ENCODE results near the gene CMPK2. TPM values are rescaled to one million over a fixed set of nuclear protein-coding genes. Genes with fewer than 3 reads are reported as not detected.

The CMPK2 gene
- total and polyA plus RNA-seq, 7 experiments from 2014 or later = 4.0 to 63.0 (median 6.6) TPM

DNA sequence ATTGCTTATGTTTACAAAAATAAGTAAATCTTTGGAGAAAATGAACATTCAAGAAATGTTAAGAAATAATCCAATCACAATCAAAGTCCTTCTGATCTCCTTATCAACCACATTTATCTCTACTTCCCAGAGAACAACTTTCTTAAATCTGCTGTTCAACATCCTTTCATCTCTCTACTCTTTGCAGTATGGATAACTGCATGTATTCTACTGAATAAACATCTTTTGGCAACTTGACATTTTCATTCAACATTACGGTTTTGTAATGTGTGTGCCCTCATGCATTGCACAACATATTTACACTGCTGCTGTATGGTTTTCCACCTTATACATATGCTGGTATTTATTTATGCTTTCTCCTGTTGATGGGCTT, 9.2 kb downstream of the CMPK2 start:
- Mint-ChIP-seq H3K36me3 (peaks cover 44 to 84% (median 79%) of the 10 kb centered on the region in 5 donors), H3K4me1 (peaks cover 4 to 65% (median 20%) of the 10 kb centered on the region in 7 donors), H3K4me3 (peak overlapping the region in 1 of 10 donors; percentile 6), H3K9me3 (peaks cover 0 to 38% (median 19%) of the 10 kb centered on the region in 11 donors), H3K27ac (peak overlapping the region in 1 of 9 donors; percentile 43), H3K27me3 (no peaks in the 10 kb centered on the region)
- peaks cover 0 to 25% (median 2%) of the 10 kb centered on the region in 3 experiments for H3K36me3 ChIP-seq (ENCODE audit: control insufficient read depth in 2 of 3, insufficient read depth in 3 of 3, low read length in 3 of 3)
- POLR2A ChIA-PET = no interaction called here
- H3K27me3 ChIP-seq (ENCODE audit: control insufficient read depth in 2 of 2, insufficient read depth in 2 of 2, low read length in 2 of 2) = no peaks in the 10 kb centered on the region
- ATAC-seq (no peak), DNase-seq (no peak)
- no peak overlapping the region for H3K4me3 ChIP-seq (ENCODE audit: low read length)
- CTCF ChIA-PET = interaction anchor here (1.4 kb wide), 1 partner anchor 187 kb away, joined by 6 read pairs; no protein-coding TSS in a partner anchor
- H3K9me3 ChIP-seq (ENCODE audit: control insufficient read depth in 2 of 3, low read length in 3 of 3) = peaks cover 0 to 10% (median 0%) of the 10 kb centered on the region in 3 experiments
- intact Hi-C loops (cut with micrococcal nuclease) = no loop called here
- H3K27ac ChIP-seq (ENCODE audit: low read depth, low read length) = no peak overlapping the region
- no peaks in the 10 kb centered on the region for H3K4me1 ChIP-seq (ENCODE audit: control insufficient read depth in 2 of 2, insufficient read depth in 2 of 2, low read length in 2 of 2)

- no peak for ATAC-seq
- Histone ChIP-seq H3K36me3 (ENCODE audit: control insufficient read depth in 2 of 3, insufficient read depth in 3 of 3, low read length in 3 of 3) (peaks cover 0 to 27% (median 2%) of the 10 kb centered on the region in 3 experiments), H3K4me3 (ENCODE audit: low read length) (no peak overlapping the region), H3K9me3 (ENCODE audit: control insufficient read depth in 2 of 3, low read length in 3 of 3) (peaks cover 0 to 10% (median 0%) of the 10 kb centered on the region in 3 experiments), H3K27me3 (ENCODE audit: control insufficient read depth in 2 of 2, insufficient read depth in 2 of 2, low read length in 2 of 2) (no peaks in the 10 kb centered on the region), H3K4me1 (ENCODE audit: control insufficient read depth in 2 of 2, insufficient read depth in 2 of 2, low read length in 2 of 2) (no peaks in the 10 kb centered on the region), H3K27ac (ENCODE audit: low read depth, low read length) (no peak overlapping the region)
- Mint-ChIP-seq H3K9me3 (peaks cover 0 to 33% (median 18%) of the 10 kb centered on the region in 11 donors), H3K4me1 (peaks cover 4 to 60% (median 20%) of the 10 kb centered on the region in 7 donors), H3K27ac (peak overlapping the region in 2 of 9 donors; percentile 28 to 43), H3K36me3 (peaks cover 40 to 84% (median 79%) of the 10 kb centered on the region in 5 donors), H3K4me3 (peak overlapping the region in 1 of 10 donors; percentile 12), H3K27me3 (no peaks in the 10 kb centered on the region)
- intact Hi-C loops (cut with micrococcal nuclease) = no loop called here
- ChIA-PET POLR2A (no interaction called here), CTCF (no interaction called here)
- no peak for DNase-seq
These were observed 9.7 kb downstream of the CMPK2 start for GRCh38 chr2:6855860-6856547.

DNA sequence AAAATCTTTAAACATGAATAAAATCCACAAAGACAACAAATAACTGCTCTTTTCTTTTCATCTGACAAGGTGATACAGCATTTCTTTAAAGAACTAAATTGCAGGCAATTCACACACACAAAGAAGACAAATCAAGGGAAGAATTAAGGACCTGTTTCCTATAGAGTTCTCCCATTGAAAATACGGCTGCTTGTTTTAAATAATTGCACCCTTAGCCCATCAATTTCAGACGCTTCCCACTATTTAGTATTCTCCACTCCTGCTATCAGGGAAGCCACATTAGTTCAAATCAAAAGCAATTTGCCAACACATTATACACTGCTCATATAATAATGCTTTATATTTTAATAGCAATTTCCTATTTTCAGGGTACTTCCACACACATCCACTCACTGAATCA, 11.3 kb downstream of the CMPK2 start:
- Histone ChIP-seq H3K4me1 (ENCODE audit: control insufficient read depth in 2 of 2, insufficient read depth in 2 of 2, low read length in 2 of 2) (no peaks in the 10 kb centered on the region), H3K9me3 (ENCODE audit: control insufficient read depth in 2 of 3, low read length in 3 of 3) (peaks cover 0 to 9% (median 0%) of the 10 kb centered on the region in 3 experiments), H3K36me3 (ENCODE audit: control insufficient read depth in 2 of 3, insufficient read depth in 3 of 3, low read length in 3 of 3) (peaks cover 0 to 25% (median 6%) of the 10 kb centered on the region in 3 experiments), H3K27ac (ENCODE audit: low read depth, low read length) (no peak overlapping the region), H3K27me3 (ENCODE audit: control insufficient read depth in 2 of 2, insufficient read depth in 2 of 2, low read length in 2 of 2) (no peaks in the 10 kb centered on the region), H3K4me3 (ENCODE audit: low read length) (no peak overlapping the region)
- intact Hi-C loops (cut with micrococcal nuclease) = no loop called here
- Mint-ChIP-seq H3K4me1 (peaks cover 4 to 62% (median 20%) of the 10 kb centered on the region in 7 donors), H3K9me3 (peaks cover 0 to 32% (median 11%) of the 10 kb centered on the region in 11 donors), H3K27me3 (no peaks in the 10 kb centered on the region), H3K4me3 (no peak overlapping the region), H3K36me3 (peaks cover 39 to 84% (median 79%) of the 10 kb centered on the region in 5 donors), H3K27ac (peak overlapping the region in 1 of 9 donors; percentile 50)
- ChIA-PET CTCF (no interaction called here), POLR2A (interaction anchor here (0.6 kb wide), 1 partner anchor 68 kb away, joined by 3 read pairs; no protein-coding TSS in a partner anchor)
- no peak for DNase-seq
- no peak for ATAC-seq

DNA sequence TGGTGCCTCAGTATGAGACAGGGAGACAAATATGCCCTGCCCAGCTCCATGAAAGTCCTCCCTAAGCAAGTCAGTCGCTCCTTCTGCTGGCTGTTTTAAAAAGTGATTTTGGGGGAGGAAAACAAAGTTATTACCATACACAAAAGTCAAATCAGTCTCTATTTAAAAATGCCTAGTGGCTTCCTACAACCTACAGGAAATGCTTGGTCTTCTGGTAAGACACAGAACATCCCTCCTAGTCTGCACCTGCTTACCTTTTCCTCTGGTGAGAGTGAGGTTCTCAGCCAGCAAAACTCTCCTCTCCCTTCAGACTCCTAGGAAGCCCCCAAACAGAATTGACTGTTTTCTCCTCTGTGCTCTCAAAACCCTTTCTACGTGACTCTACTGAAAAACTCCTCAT, 13.5 kb downstream of the CMPK2 start:
- no peak overlapping the region for H3K4me3 ChIP-seq (ENCODE audit: low read length)
- ChIA-PET CTCF (no interaction called here), POLR2A (no interaction called here)
- intact Hi-C loops (cut with micrococcal nuclease) = no loop called here
- H3K9me3 ChIP-seq (ENCODE audit: control insufficient read depth in 2 of 3, low read length in 3 of 3) = peaks cover 0 to 17% (median 0%) of the 10 kb centered on the region in 3 experiments
- Mint-ChIP-seq H3K4me3 (no peak overlapping the region), H3K36me3 (peaks cover 38 to 87% (median 82%) of the 10 kb centered on the region in 5 donors), H3K27ac (peak overlapping the region in 1 of 9 donors; percentile 19), H3K4me1 (peaks cover 4 to 63% (median 13%) of the 10 kb centered on the region in 7 donors), H3K27me3 (no peaks in the 10 kb centered on the region), H3K9me3 (peaks cover 3 to 39% (median 14%) of the 10 kb centered on the region in 11 donors)
- no peaks in the 10 kb centered on the region for H3K4me1 ChIP-seq (ENCODE audit: control insufficient read depth in 2 of 2, insufficient read depth in 2 of 2, low read length in 2 of 2)
- H3K36me3 ChIP-seq (ENCODE audit: control insufficient read depth in 2 of 3, insufficient read depth in 3 of 3, low read length in 3 of 3) = peaks cover 0 to 30% (median 5%) of the 10 kb centered on the region in 3 experiments
- H3K27me3 ChIP-seq (ENCODE audit: control insufficient read depth in 2 of 2, insufficient read depth in 2 of 2, low read length in 2 of 2) = no peaks in the 10 kb centered on the region
- no peak overlapping the region for H3K27ac ChIP-seq (ENCODE audit: low read depth, low read length)
- no peak for ATAC-seq
- DNase-seq = no peak

DNA sequence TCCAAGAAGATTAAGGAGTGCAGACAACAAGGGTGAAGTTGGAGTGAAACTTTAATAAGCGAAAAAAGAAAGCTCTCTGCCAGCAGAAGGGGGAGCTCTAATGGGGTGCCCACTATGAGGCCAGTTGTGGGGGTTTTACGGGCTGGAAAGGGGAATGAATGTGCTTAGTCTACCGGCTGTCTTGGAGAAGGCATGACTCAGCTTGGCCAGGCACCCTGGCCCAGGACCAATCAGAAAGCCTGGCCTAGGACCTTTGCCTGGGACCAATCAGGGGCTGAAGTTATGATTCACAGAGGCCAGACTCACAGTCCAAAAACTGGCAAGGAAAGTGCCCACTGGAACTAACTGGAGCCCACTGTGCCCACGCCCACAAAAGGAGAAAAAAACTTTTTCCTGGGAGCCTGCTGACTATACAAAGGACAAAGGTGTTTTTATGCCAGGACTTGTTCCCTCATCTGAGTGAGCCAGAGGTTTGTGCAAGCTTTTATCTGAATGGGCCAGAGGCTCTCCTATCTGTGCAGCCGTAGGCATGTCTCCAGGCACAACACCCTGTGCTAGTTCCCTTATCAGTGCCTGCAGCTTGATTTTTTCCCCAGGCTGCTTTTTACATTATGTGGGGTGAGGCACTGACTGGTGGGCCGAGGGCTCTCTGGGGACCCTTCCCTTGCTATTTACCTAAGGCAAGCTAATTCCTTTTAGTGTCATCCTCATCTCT, 18.6 kb downstream of the CMPK2 start:
- peaks cover 30 to 88% (median 73%) of the 10 kb centered on the region in 5 donors for H3K36me3 Mint-ChIP-seq

DNA sequence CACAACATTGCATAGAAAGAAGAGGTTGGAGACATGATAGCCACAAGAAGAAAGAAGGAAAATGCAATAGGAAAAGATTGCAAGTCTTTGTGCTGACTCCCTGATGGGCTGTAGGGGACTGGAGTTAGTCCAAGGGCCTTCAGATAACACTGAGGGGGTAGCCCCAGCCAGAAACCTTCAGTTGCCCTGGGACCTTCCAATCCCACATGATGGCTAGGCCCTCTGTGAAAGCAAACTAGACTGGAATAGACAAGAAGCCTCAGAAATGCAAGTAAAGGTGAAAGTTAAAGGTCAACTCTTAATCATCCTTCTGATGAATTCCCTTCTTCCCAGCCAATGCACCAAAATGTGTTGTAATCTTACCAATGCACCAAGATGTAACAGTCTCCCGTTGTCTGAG, 19.2 kb downstream of the CMPK2 start:
- H3K27ac ChIP-seq (ENCODE audit: low read depth, low read length) = no peak overlapping the region
- no peak overlapping the region for H3K4me3 ChIP-seq (ENCODE audit: low read length)
- no peak for ATAC-seq
- H3K9me3 Mint-ChIP-seq = peaks cover 7 to 93% (median 58%) of the 10 kb centered on the region in 11 donors
- no peaks in the 10 kb centered on the region for H3K27me3 ChIP-seq (ENCODE audit: control insufficient read depth in 2 of 2, insufficient read depth in 2 of 2, low read length in 2 of 2)
- H3K4me3 Mint-ChIP-seq = no peak overlapping the region
- intact Hi-C loops (cut with micrococcal nuclease) = no loop called here
- no peaks in the 10 kb centered on the region for H3K27me3 Mint-ChIP-seq
- peaks cover 0 to 33% (median 5%) of the 10 kb centered on the region in 3 experiments for H3K36me3 ChIP-seq (ENCODE audit: control insufficient read depth in 2 of 3, insufficient read depth in 3 of 3, low read length in 3 of 3)
- peaks cover 29 to 88% (median 71%) of the 10 kb centered on the region in 5 donors for H3K36me3 Mint-ChIP-seq
- no peak overlapping the region for H3K27ac Mint-ChIP-seq
- peaks cover 20 to 65% (median 28%) of the 10 kb centered on the region in 3 experiments for H3K9me3 ChIP-seq (ENCODE audit: control insufficient read depth in 2 of 3, low read length in 3 of 3)
- no peaks in the 10 kb centered on the region for H3K4me1 ChIP-seq (ENCODE audit: control insufficient read depth in 2 of 2, insufficient read depth in 2 of 2, low read length in 2 of 2)
- DNase-seq = no peak
- ChIA-PET POLR2A (no interaction called here), CTCF (interaction anchor here (1.2 kb wide), 1 partner anchor 20 kb away, joined by 4 read pairs; no protein-coding TSS in a partner anchor)
- peaks cover 0 to 23% (median 0%) of the 10 kb centered on the region in 7 donors for H3K4me1 Mint-ChIP-seq

More for the DNA sequence above, 18.6 kb downstream of the CMPK2 start:
- no peaks in the 10 kb centered on the region for H3K27me3 ChIP-seq (ENCODE audit: control insufficient read depth in 2 of 2, insufficient read depth in 2 of 2, low read length in 2 of 2)
- ATAC-seq (no peak), DNase-seq (no peak)
- peaks cover 0 to 25% (median 2%) of the 10 kb centered on the region in 7 donors for H3K4me1 Mint-ChIP-seq
- H3K4me3 Mint-ChIP-seq = no peak overlapping the region
- ChIA-PET POLR2A (interaction anchor here (1.0 kb wide), 1 partner anchor 18 kb away, joined by 3 read pairs; the partner anchor contains the start of gene CMPK2), CTCF (interaction anchor here (1.5 to 1.8 kb wide), 2 partner anchors 20 kb away, joined by 7 to 8 read pairs; partner anchors contain the start of gene CMPK2)
- peaks cover 20 to 65% (median 28%) of the 10 kb centered on the region in 3 experiments for H3K9me3 ChIP-seq (ENCODE audit: control insufficient read depth in 2 of 3, low read length in 3 of 3)
- H3K4me1 ChIP-seq (ENCODE audit: control insufficient read depth in 2 of 2, insufficient read depth in 2 of 2, low read length in 2 of 2) = no peaks in the 10 kb centered on the region
- intact Hi-C loops (cut with micrococcal nuclease) = no loop called here
- H3K36me3 ChIP-seq (ENCODE audit: control insufficient read depth in 2 of 3, insufficient read depth in 3 of 3, low read length in 3 of 3) = peaks cover 0 to 33% (median 5%) of the 10 kb centered on the region in 3 experiments
- no peak overlapping the region for H3K27ac Mint-ChIP-seq
- no peak overlapping the region for H3K27ac ChIP-seq (ENCODE audit: low read depth, low read length)
- H3K27me3 Mint-ChIP-seq = no peaks in the 10 kb centered on the region
- no peak overlapping the region for H3K4me3 ChIP-seq (ENCODE audit: low read length)
- peaks cover 7 to 88% (median 58%) of the 10 kb centered on the region in 11 donors for H3K9me3 Mint-ChIP-seq

All from naive thymus-derived CD4-positive, alpha-beta T cell (primary cell).